Skin of body (tissue), 2 donors: ENCODE measurements around the gene EFCC1. TPM values are rescaled to one million over a fixed set of nuclear protein-coding genes. Genes with fewer than 3 reads are reported as not detected.

Experiments
- DNase-seq: peaks from one replicate; lab custom pipeline; 2025; lab: John Stamatoyannopoulos, UW
- total RNA-seq: library from RNA; depleted of rRNA; stranded (reverse); fragments of >200 nt; gene quantifications from one replicate; pipeline ENCODE4 v1.2.3, GENCODE V29; 2014

Gene EFCC1
- total RNA-seq, 1 donor from 2014 or later = 0.79 TPM

DNA sequence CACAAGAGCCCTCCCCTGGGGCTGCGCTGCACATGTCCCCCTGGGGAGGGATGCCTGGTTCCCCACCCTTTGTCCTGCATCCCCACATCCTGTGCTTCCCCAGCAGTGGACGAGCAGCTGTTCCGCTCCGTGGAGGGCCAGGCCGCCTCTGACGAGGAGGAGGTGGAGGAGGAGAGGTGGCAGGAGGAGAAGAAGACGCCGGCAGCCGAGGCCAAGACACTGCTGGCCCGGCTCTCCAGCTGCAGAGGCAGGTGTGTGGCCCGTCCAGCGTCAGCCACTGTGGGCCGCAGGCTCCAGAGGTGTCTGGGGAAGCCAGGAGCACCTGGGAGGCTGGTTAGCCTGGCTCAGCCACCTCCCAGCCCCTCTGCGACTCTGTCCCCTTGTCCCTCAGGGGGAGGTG is 31.6 kb downstream of the EFCC1 start:
- DNase-seq = no peak

DNA sequence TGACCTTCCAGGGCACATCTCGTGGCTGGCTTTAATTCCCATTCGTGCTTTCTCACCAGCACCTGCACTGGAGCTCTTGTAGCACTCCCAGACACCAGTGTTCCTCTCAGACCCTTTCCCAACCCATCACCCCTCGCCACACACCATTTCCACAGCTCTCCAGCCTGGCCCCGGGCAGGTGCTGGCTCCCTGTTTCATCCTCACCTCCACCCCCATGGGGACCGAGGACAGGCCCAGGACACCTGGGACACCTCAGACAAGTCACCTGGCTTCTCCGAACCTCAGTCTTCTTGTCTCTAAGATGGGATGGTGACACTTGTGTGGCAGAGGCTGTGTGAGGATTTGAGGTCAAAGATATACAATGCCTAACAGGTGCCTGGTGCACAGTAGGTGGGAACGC is 32.0 kb downstream of the EFCC1 start:
- no peak for DNase-seq

DNA sequence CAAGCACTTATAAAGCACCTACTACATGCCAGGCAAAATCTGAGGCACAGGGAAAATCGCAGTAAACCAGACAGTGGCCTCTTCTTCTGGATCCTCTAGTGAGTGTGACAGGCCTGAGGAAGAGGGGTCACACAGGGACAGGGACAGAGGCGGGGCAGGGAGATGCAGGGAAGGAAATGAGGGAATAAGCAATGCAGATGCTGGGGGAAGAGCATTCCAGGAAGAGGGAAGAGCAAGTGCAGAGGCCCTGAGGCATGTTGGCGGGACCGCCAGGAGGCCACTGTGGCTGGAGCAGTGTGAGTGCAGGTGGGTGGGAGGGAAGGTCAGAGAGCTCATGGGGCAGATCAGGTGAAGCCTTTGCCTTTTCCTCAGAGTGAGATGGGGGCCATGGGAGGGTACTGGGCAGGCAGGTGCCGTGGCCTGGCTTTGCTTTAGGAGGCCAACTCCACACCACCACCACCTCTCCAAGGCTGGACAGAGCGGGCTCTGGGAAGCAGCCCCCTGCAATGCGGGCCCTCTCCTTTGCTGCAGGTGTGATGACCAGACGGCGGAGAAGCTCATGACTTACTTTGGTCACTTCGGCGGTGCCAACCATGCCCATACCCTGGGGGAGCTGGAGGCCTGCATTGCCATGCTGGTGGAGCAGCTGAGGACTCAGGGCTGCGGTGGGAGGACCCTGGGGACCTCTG is 32.7 kb downstream of the EFCC1 start:
- DNase-seq = no peak

DNA sequence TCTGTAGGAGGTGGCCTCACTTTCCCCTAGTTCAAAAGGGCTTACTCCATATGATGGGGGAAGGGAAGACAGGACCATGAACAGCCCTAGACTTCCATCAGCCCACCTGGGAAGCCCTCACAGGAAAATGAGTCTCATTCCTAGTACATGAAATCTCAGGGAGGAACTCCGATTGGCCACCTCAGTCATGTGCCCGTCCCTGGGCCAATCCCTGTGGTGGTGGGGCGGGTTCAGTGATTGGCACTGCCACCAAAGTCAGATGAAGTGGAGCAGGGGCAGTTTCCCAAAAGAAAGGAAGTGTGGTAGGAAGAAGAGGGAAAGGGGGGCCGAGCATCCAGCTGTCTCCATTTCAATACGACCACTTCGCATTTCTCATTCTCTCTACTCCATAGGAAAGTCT is 33.5 kb downstream of the EFCC1 start:
- no peak for DNase-seq

DNA sequence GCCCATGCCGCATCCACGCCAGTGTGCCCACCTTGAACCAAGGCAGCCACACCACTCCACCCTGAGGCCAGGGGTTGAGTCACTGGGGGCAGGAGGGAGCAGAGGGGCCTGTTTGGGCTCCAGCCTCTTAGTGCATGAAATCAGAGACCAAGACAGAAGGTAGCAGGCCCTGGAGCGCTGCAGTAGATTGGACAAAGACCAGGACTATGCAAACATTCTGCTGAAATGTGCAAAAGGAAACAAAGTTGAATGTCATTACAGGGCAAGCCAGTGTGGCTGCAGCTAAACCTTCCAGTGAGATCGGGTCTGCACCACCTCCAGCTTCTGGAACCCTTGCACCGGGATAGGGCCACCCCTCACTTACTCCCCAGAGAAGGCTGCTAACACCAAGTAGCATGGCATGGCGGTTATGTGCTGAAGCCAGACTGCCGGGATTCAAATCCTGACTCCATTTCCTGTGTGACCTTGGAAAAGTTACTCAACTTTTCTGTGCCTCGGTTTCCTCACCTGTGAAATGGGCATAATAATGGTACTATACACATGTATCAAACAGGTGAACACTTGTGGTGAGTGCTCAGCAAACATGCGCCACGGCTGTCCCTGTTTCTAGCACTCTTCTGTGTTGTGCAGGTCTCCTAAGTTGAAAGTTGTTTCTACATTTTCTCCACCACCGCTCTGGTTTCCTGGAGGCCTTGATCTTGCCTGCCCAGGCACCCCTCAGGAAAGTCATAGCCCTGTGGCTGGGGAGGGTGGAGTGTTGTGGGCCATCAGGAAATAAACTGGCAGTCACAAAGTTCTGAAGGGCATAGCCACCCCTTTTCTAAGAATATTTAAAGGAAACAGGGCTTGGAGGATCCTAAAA is 34.5 kb downstream of the EFCC1 start:
- DNase-seq = no peak

DNA sequence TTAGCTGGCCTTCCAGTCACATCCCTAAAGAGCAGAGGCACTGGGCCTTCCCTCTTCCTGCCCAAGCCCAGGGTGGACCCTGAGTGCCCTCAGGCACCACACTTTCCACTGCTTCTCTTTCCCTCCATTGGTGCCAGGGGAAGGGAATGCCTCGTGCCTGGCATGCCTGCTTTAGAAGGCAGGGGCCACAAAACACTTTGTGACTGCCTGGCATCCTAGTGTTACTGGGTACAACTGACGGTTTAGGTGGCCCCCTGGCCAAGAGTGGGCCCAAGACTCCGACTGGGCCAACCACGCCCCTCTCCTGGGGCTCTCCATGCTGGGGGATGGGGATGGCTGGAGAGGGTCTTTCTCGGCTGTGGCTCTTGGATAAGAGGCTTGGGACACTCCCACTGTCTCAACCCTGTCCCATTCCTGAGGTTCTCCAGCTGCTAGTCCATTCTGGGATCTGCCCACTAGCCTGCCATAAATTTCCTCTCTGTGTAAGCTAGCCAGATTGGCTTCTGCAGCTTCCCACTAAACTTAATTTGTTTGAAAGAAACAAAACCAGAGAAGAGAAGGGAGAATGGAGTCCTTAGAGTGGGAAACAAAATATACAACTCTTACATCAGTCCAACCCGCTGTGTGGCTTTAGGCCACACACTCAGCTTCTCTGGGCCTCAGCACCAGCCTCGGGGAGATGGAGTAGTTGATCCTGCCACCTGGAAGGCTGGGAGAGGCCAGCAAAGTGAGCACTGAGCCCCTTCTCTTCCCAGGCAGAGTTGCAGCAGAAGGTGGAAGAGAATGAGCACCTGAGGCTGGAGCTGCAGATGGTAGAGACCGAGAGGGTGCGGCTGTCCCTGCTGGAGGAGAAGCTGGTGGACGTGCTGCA is 35.4 kb downstream of the EFCC1 start:
- DNase-seq = no peak

DNA sequence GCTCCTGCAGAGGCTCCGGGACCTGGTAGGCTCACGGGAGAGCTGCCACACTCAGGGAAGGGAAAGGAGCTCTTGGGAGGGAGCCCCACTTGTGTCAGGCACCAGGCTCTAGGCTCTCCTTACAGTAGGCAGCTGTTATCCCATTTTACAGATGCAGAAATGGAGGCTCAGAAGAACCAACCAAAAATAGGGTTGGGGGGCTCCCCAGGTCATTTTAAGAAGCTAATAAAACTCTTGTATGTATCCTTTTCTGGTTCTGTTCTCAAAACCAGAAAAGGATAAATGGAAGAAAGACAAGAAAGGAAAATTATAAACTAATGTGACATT is 36.0 kb downstream of the EFCC1 start:
- no peak for DNase-seq

DNA sequence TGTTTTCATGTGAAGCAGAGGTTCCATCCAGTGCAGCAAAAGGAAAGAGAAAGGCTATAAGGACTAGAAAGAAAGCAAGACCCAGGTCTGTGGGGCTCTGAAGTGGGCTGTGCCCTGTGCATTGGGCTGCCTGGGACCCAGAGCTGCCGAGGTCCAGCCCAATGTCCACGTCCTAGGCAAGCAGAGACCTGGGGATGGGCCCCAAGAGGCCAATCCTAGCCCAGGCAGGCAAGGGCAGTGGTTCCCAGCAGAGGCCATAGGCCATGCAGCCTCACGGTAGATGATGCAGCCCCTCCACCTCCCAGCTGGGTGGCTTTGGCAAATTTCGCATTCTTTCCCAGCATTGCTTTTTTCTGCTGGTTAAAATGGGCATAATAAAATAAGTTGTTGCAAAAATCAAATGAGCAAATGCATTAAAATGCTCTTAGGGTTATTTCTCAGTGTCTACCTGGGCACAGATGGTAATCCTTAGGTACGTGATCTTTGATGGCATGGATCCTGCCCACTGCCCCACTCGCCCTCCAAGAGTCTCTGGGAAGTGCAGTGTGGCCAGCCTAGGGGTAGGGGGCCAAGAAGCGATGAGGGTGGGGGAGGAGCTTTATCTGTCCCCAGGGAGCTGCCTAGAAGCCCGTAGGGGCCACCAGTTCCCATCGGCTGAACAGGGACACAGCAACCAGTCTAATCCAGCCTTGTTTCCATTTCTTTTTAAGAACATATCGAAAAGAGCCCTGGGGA is 37.2 kb downstream of the EFCC1 start:
- no peak for DNase-seq

DNA sequence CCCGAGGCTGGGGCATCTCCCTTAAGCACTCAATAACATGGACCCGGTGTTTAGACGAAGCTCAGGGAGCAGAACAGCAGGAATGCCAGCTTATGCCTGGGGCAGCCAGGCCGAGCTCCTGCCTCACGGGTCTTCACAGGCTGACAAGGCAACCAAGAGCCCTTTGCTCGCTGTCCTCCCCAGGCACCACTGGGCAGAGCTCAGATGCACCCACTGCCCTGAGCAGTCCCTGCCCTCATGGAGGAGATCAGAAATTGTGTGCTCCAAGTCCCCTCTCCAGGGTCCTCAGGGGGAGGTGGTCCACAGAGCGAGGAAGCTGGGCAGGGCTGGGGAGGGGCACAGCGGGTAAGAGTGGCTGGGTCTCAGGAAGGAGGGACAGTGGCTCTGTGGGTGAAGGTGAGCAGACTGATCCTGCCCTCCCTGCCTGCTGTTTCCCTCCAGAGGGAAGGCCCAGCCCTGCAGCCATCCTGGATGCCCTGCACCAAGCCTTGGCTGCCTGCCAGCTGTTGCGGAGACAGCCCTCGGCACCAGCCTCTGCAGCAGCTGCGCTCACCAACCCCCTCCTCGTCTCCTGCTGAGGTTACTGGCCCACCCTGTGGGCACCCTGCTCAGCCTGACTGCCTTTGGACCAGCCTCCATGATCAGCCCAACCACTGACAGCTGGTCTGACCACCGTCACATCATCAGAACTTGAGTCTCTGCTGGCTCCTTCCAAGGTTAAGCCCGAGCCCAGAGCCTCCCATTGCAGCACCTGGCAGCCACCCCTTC is 38.4 kb downstream of the EFCC1 start:
- no peak for DNase-seq

DNA sequence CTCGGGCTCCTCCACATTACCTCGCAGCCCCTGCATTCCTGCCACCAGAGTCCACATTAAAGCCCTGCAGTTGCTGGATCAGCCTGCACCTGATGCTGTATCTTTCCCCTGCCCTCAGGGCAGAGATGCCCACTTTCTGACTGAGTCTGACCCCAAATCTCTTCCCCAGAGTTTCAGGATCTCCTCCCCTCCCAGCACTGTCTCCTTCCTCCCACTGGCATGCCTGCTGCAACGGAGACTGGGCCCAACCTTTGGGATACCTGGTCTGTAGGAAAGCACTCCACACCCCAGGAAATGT is 38.9 kb downstream of the EFCC1 start:
- no peak for DNase-seq

DNA sequence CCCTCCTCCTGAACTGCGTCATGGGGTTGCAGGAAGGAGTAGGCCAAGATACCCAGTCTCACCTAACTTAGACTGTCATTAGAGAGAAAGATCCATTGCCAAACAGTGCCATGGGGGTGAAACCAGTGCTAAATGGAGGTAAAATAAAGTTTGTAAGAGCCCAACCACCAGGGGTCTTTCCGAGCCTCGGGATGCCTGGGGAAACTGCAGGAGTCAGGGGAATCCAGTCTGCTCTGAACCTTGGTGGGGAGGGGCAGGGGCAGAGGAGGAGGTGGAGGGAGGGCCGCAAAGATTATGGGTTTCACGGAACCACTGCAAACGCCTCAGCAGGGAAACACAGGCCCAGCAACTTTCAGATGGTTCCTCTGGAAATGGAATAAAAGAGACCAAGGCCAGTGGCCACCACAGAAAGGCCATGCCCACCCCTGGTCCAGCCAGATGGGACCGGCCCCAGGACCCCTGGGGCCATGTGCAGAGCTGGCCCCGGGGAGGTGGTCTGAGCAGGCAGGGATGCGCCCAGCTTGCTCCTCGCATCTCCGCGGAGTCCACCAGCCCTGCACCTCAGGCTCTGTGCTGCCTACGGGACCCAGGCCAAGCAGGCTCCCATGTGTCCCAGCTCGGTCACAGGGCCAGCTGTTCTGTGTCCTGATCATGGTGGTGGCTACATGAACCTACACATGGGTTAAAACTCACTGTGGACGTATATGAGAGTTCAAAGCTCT is 39.6 kb downstream of the EFCC1 start:
- no peak for DNase-seq

DNA sequence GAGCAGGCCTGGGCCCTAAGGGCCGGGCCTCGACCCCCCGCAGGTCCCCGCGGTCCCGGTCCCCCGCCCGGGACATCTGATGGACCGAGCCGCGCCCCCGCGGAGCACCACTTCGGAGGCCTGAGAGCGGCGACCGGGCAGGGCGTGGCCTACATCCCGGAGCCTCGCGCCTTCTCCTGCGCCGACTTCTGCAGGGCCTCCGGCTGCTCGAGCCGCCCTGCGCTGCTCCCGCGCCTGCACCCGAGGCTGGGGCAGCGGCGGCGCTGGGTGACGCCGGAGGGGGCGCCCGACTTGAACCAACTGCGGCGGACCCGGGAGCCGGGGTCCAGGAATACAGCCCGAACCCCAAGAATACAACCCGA is 44.6 kb downstream of the EFCC1 start:
- no peak for DNase-seq

DNA sequence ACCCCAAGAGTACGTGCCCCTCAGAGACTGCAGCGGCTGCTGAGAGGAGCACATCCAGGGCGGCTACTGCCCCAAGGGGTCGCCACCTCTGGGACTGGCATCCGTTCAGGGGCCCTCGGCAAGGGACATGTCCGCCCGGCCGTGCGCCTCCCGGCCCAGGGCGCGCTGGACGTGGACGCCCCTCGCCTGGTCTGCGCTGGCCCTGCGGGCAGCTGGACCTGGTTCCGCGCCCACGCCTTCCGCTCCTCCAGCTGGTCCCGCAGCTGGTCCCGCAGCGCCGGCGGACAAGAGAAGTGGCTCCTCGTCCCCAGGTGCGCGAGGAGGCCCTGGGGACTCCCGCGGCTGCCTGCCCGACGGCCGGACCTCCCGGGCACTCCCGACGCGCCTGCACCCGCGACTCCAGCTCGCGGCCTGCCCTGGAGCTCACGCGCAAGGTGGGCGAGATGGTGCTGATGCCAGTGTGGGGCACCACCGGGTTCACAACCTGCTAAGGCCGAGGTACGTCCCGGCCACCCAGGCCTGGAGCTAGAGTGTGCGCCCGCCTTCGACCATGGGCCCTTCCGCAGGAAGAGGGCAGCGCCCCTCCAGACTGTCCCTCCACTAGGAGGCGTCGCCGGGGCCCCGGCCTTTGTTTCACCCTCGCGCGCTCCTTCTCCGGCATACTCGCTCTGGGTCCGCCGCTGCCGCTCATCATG is 45.1 kb downstream of the EFCC1 start:
- no peak for DNase-seq

DNA sequence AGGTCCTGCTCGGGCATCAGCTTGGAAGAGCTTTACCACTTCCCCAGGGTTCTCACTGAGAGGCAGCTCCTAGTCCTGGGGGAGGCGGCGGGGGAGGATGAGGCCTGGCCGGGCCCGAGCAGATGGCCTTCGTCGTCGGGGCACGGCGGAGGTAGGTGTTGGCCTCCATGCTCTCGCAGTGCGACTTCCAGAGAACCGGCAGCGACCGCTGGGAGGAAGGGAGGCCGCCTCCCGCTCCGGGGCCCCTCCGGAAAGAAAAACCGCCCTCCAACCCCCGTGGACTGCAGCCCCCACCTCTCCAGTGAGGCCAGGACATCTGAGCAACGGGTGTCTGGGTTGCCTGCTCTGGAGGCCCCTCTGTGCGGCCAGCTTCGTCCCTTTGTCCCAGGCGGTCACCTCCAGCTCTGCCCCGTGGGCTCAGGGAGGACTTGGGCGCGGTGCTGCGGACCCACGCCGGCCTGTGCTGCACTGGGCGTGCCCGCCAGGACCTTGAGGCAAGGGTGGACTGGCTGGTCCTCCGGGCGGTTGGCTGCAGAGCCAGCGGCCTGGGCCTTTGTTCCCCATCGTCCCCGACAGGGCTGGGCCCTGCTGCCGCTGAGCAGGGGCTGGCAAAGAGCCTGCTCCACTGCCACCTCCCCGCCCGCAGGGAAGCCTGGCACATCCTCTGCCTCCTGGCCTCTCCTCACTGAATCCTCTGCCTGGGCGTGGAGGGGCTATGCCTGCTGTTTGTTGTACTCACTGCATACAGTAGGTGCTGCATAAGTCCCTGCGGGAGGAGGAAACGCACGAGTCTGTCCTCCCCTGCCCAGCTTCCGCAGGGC is 45.8 kb downstream of the EFCC1 start:
- no peak for DNase-seq

DNA sequence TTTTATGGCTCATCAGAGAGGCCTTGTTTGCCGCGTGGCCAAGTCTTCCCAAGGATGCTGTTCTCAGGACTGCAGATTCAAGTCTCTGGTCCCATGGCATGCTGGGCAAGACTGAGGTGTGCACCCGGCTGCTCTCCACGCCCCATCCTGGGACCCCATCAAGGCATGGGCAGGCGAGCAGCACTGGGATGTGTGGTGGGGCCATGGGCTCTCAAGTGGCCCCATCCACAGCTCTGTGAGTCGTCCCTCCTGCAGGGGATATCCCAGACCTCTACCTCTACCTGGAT is 46.4 kb downstream of the EFCC1 start:
- DNase-seq = no peak

DNA sequence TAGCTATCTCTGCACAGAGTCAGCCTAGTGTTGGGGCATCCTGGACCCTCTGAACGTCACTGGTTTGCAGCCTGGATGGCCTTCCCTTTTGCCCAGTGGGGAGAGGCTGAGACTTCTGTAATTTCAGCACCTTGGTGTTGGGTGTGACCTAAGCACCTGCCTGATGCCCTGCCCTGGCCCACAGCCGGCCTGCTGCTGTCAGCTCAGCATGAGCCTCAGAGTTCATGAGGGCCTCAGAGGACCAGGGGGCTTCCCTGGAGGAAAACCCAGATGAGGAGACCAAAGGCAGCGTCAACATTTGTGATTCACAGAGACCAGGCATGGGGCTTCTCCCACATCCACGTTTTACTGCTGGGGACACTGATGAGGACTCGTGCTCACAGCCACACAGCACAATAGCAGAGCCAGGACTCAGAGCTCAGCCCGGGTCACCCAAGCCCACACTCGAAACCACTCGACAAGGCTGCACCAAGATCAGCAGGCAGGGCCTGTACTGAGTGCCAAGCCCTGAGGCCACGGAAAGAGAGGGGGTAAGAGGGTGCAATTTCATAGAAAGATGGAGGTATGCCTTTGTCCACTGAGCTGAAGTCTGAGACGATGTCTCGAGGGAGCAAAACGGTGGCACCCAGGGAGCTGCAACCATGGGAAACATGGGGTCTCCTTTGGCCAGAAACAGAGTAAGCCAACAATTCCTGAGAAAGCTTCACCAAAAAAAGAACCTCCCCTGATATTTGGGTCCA is 49.6 kb downstream of the EFCC1 start:
- DNase-seq = no peak

DNA sequence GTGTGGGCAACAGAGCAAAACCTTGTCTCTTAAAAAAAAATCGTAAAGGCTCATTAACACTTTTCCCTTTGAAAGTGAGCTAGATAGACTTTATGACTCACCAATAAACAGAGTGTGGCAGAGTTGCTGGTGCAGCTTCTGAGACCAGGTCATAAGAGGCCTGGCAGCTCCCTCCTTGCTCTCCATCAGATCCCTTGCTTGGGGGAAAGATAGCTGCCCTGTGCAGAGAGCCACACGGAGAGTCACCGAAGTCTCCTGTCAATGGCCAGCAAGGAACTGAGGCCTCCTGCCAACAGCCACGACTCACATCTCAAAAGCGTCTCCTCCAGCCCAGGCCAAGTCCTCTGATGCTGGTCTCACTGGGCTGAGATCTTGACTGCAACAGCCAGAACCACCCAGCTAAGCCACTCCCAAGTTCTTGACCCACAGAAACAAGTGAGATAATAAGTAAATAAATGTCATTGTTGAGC is 50.8 kb downstream of the EFCC1 start:
- DNase-seq = no peak

DNA sequence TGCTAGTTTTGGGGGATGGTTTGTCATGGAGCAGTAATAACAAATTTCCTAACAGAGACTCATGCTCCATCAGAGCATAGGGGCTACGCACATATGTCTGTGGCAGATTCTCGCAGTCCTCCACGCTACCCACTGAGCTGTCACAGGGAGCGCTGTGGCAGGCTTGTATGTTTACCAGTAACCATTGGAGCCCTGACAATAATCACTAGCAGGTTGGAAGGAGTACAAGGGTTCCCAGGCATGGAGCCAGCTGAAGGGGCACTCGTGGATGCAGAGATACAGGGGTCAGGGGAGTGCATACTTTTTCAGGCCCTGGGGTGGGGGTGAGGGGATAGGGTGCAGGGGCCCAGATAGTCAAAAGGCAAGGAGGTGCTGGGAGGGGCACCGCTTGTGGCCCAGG is 51.6 kb downstream of the EFCC1 start:
- no peak for DNase-seq
